Retinal pigment epithelial cell (primary cell): ENCODE measurements around the gene ADH7.

Source experiments
- DNase-seq: peaks from one replicate; pipeline ENCODE4 v3.0.0-alpha.2; 2010; ENCODE audit warnings: low read depth
- H3K4me3 ChIP-seq: 2 replicates; pipeline ENCODE4 v1.5.1; 2011; ENCODE audit warnings: mild to moderate bottlenecking, low read length, control low read depth, moderate library complexity
- TF ChIP-seq, protein P1 (sequence below): conservative IDR thresholded peaks from 2 replicates; pipeline ENCODE4 v1.5.1; 2011; ENCODE audit warnings: low read depth, low read length, control low read depth, inconsistent platforms

The ADH7 gene

DNA sequence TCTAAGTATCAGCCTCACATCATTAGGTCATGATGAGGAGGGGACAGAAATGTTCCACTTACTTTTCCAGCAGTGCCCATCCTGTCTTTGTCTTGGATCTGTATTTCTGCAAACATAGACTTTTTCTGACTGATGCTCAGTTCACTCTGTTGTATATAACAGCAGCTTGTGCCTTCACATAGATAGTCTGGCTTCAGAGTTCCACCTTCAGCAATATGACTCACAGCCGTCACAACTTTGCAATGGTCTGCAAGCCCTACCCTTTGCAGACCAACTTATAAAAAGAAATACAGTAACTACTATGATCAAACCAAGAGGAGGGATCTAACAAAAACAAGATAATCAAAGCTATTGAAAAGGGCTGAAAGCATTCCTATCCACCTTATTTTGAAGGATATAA is at the start of gene ADH7:
ADH7 (minus strand) TSS at position 189 of the 400 bp plus-strand sequence; CDS start at position 80, 109 bp downstream.
- TF ChIP-seq, protein P1, sequence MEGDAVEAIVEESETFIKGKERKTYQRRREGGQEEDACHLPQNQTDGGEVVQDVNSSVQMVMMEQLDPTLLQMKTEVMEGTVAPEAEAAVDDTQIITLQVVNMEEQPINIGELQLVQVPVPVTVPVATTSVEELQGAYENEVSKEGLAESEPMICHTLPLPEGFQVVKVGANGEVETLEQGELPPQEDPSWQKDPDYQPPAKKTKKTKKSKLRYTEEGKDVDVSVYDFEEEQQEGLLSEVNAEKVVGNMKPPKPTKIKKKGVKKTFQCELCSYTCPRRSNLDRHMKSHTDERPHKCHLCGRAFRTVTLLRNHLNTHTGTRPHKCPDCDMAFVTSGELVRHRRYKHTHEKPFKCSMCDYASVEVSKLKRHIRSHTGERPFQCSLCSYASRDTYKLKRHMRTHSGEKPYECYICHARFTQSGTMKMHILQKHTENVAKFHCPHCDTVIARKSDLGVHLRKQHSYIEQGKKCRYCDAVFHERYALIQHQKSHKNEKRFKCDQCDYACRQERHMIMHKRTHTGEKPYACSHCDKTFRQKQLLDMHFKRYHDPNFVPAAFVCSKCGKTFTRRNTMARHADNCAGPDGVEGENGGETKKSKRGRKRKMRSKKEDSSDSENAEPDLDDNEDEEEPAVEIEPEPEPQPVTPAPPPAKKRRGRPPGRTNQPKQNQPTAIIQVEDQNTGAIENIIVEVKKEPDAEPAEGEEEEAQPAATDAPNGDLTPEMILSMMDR, result no peak
- no peak within 1 kb of the TSS for H3K4me3 ChIP-seq
- DNase-seq, result no peak

DNA sequence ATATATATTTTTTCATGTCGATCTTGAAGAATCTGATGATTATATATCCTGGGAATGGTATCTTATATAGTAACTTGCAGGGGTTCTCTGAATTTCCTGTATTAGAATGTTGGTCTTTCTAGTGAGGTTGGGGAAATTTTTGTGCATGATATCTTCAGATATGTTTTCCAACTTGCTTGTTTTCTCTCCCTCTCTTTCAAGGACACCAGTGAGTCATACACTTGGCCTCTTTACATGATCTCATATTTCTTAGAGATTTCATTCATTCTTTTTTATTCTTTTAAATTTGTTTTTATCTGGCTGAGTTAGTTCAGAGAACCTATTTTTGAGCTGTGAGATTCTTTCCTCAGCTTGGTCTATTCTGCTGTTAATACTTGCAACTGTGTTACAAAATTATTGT is 48.5 kb upstream of the ADH7 start:
- H3K4me3 ChIP-seq, result no peak overlapping the region
- TF ChIP-seq, protein P1, result no peak
- no peak for DNase-seq

DNA sequence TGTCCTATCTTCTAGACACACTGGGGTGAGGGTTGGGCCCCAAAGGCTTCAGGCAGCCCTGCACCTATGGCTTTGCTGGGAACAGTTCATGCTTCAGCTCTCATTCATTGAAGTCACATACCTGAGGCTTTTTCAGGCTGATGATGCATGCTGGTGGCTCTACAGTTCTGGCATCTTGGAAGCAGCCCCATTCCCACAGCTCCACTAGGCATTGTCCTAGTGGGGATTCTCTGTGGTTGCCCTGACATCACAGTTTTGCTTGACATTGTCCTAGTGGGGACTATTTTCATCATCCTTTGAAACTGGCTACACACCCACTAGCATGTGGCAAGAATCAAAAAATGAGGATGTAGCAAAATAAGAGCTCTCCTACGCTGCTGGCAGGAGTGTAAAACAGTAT is 38.0 kb upstream of the ADH7 start:
- DNase-seq, result no peak
- TF ChIP-seq, protein P1, result no peak
- no peak overlapping the region for H3K4me3 ChIP-seq

DNA sequence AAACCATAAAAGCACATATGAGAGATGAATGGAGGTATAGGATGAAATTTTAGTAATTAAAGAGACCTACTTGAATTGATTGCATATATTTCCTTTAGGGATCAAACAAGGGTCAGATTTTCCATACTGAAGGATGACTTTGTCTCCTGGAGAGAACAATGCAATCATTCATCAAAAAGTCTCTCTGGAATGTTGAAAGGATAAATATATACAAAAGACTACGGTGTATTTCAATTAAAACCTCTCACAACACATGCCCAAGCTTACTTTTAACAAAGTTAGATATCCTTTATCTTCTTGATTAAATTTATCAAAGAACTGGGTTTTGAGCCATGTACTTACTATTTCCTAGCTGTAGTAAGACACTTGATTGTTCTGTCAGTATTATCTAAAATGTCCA is 36.8 kb upstream of the ADH7 start:
- TF ChIP-seq, protein P1, result no peak
- no peak overlapping the region for H3K4me3 ChIP-seq
- no peak for DNase-seq

DNA sequence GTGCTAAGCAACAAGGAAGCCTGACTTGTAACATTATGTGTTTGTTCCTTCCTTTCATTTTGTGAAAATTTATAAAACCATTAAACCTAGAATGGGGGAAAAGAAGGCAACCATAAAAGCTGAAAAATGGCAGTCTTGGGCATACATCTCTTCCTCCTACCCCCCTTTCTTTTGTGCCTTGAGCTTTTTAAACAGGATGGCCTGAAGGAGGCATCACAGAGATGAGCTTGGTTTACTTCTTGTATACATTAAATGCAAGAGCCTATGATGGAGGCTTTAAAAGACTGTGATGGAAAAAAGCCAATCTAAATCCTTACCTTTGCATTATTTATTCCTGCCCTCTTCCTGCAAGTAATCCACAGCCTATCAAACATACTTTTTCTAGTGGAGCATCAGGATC is 36.2 kb upstream of the ADH7 start:
- TF ChIP-seq, protein P1, result no peak
- DNase-seq, result no peak
- no peak overlapping the region for H3K4me3 ChIP-seq

DNA sequence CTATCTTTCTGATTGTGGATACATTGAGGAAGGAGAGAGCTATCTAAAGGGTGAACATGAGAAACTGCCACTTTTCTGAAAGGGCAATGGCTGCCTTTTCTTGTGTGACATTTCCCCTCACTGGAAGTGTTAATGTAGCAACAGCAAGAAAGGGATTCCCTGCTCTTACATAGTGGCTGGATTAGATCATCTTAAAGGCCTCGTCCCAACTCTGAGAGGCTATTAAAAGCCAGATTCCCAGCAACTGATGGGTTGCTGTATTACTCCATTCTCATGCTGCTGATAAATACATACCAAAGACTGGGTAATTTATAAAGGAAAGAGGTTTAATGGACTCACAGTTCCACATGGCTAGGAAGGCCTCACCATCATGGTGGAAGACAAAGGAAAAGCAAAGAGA is 33.7 kb upstream of the ADH7 start:
- DNase-seq, result no peak
- H3K4me3 ChIP-seq, result no peak overlapping the region
- TF ChIP-seq, protein P1, result no peak

DNA sequence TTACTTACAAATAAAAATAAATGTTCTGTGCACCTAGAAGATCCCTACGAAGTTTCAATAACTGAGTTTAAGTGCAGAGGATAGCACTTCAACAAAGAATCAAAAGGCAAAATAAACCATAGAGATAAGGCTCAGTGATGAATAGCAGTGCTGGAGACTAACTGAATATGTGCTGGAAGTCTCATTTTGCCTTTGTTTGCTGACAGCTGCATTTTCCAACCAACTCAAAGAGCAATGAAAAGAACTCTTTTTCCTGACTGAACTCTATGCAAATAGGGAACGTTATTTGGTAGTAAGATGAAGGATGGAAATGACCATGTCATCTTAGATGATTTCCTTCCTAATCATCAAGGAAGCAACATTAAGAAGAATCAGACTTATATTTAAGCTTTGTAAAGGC is 32.7 kb upstream of the ADH7 start:
- TF ChIP-seq, protein P1, result no peak
- DNase-seq, result no peak

More for the DNA sequence above, 32.7 kb upstream of the ADH7 start:
- H3K4me3 ChIP-seq, result no peak overlapping the region
